GM12891 (cell line): ENCODE measurements around the gene BABAM2.

Experiments
- PAX5 ChIP-seq: IDR thresholded peaks from 2 replicates; pipeline ENCODE4 v1.6.1; 2011; ENCODE audit warnings: low read length, moderate library complexity, mild to moderate bottlenecking; ENCODE audit not compliant: insufficient read depth, severe bottlenecking
- POLR2A ChIP-seq: IDR thresholded peaks from 2 replicates; pipeline ENCODE4 v1.6.1; 2011; ENCODE audit warnings: low read depth, low read length, control low read depth
- POLR2AphosphoS5 ChIP-seq: IDR thresholded peaks from 2 replicates; pipeline ENCODE4 v1.6.1; 2011; ENCODE audit warnings: low read depth, low read length, control low read depth
- POU2F2 ChIP-seq: IDR thresholded peaks from 2 replicates; pipeline ENCODE4 v1.6.1; 2011; ENCODE audit warnings: low read depth, mild to moderate bottlenecking, control low read depth, low read length, moderate library complexity
- TAF1 ChIP-seq: IDR thresholded peaks from 2 replicates; pipeline ENCODE4 v1.6.1; 2011; ENCODE audit warnings: low read depth, low read length, control low read depth

DNA sequence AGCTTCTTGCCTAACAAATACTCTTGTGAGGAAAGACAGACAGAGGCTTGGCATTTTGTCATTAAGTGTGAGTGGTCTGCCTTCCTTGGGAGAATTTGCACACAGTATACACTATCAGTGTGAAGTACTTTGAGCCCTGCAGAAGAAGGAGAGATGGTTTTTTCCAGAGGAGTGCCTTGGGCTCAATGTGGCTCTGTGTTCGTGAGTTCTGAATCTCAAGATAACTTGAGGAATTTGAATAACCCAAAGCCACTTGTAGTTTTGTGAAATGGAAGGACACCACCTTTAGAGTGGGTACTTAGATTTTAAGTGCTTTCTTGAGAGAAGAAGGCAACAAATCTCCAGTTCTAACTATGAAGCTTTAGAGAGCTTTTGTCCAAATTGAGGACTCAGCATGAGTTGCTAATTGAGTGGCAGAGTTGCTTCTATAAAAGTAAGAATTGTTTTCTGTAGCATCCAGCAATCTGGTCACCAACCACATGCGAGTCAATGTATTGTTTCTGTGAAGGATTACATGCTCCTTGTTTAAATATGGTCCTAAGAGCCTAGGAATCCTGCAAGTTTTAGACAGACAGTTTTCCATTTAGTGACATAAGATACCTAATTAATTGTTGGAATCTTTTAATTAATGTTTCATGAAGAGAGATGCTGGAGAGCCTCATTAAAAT is 68.3 kb downstream of the BABAM2 start:
- TF ChIP-seq POLR2A (no peak), TAF1 (no peak), POU2F2 (no peak), POLR2AphosphoS5 (no peak), PAX5 (no peak)
